Cardiac muscle cell (in vitro differentiated cells and primary cell): ENCODE data around the gene OR10AG1. TPM values are rescaled to one million over a fixed set of nuclear protein-coding genes. Genes with fewer than 3 reads are reported as not detected.

Experiments used
- DNase-seq, 2 donors: peaks; one replicate each; pipeline versions ENCODE4 v3.0.0 to v3.0.0-alpha.2; 2010 to 2017; ENCODE audit warnings: low read depth in 1 of 2, low spot score in 1 of 2
- H3K27ac ChIP-seq: fragments of 200-600 bp; sonication (generic); 2 replicates; pipeline ENCODE4 v1.5.1; 2016
- H3K27me3 ChIP-seq: fragments of 200-600 bp; sonication (generic); 2 replicates; pipeline ENCODE4 v1.6.0; 2016; ENCODE audit warnings: control low read depth
- H3K36me3 ChIP-seq: fragments of 200-600 bp; sonication (generic); 2 replicates; pipeline ENCODE4 v1.5.1; 2016; ENCODE audit warnings: control low read depth
- H3K4me1 ChIP-seq: fragments of 200-600 bp; sonication (generic); 2 replicates; pipeline ENCODE4 v1.8.1; 2017; ENCODE audit warnings: low read depth, mild to moderate bottlenecking, mixed run types
- H3K4me3 ChIP-seq: fragments of 200-600 bp; sonication (generic); 2 replicates; pipeline ENCODE4 v1.5.1; 2016; ENCODE audit warnings: mild to moderate bottlenecking
- H3K9me3 ChIP-seq: fragments of 200-600 bp; sonication (generic); 2 replicates; pipeline ENCODE4 v1.5.1; 2017; ENCODE audit warnings: low read depth, mild to moderate bottlenecking, control low read depth
- CTCF ChIP-seq: IDR thresholded peaks from 2 replicates; pipeline ENCODE4 v1.5.1; 2012; ENCODE audit warnings: low read depth, mild to moderate bottlenecking, low read length
- polyA plus RNA-seq: library from polyadenylated mRNA; unstranded; fragments of >200 nt; fragmentation: Nextera tagmentation; extraction: Ambion mirVana; gene quantifications from 2 replicates; pipeline ENCODE4 v1.2.1, GENCODE V29; 2016
- total RNA-seq: library from RNA; depleted of rRNA; stranded (reverse); fragments of >200 nt; gene quantifications from 2 replicates; pipeline ENCODE4 v1.2.3, GENCODE V29; 2016

Gene OR10AG1
- total and polyA plus RNA-seq, 2 experiments from 2014 or later: not detected

- no peaks in the 10 kb centered on the region for H3K4me1 ChIP-seq
- no peak overlapping the region for H3K4me3 ChIP-seq
- H3K27me3 ChIP-seq: no peaks in the 10 kb centered on the region
- no peaks in the 10 kb centered on the region for H3K9me3 ChIP-seq
- no peak for DNase-seq
- no peak overlapping the region for H3K27ac ChIP-seq
- H3K36me3 ChIP-seq: no peaks in the 10 kb centered on the region
- TF ChIP-seq CTCF: no peak
Measured at GRCh38 chr11:55966391-55966790, 3.4 kb downstream of the OR10AG1 start.

- no peak for DNase-seq
- Histone ChIP-seq H3K36me3 (no peaks in the 10 kb centered on the region), H3K9me3 (no peaks in the 10 kb centered on the region), H3K27me3 (no peaks in the 10 kb centered on the region), H3K4me3 (no peak overlapping the region), H3K4me1 (no peaks in the 10 kb centered on the region), H3K27ac (no peak overlapping the region)
- TF ChIP-seq CTCF: no peak
Measured at GRCh38 chr11:55956521-55956920, 13.2 kb downstream of the OR10AG1 start.

- Histone ChIP-seq H3K4me3 (no peak overlapping the region), H3K27ac (no peak overlapping the region), H3K4me1 (no peaks in the 10 kb centered on the region), H3K27me3 (no peaks in the 10 kb centered on the region), H3K36me3 (no peaks in the 10 kb centered on the region), H3K9me3 (no peaks in the 10 kb centered on the region)
- DNase-seq: no peak
- TF ChIP-seq CTCF: no peak
Measured at GRCh38 chr11:55949330-55949729, 20.4 kb downstream of the OR10AG1 start.

- peak; percentile 27 to 64 for DNase-seq
- H3K27me3 ChIP-seq: no peaks in the 10 kb centered on the region
- no peak overlapping the region for H3K4me3 ChIP-seq
- no peak overlapping the region for H3K27ac ChIP-seq
- H3K4me1 ChIP-seq: no peaks in the 10 kb centered on the region
- TF ChIP-seq CTCF: peak; percentile 31
- H3K36me3 ChIP-seq: no peaks in the 10 kb centered on the region
- no peaks in the 10 kb centered on the region for H3K9me3 ChIP-seq
Measured at GRCh38 chr11:55942785-55943392, 26.9 kb downstream of the OR10AG1 start.

GRCh38 chr11:55936300-55936699 lies 33.4 kb downstream of the OR10AG1 start, which contains the start of gene OR5I1:
OR5I1 (minus strand) TSS chr11:55936400; CDS start chr11:55936400, 0 bp downstream.
- no peak within 1 kb of the TSS for H3K27ac ChIP-seq
- no peaks in the 10 kb centered on the region for H3K36me3 ChIP-seq
- DNase-seq: no peak
- no peaks in the 10 kb centered on the region for H3K4me1 ChIP-seq
- no peak within 1 kb of the TSS for H3K4me3 ChIP-seq
- TF ChIP-seq CTCF: no peak
- no peaks in the 10 kb centered on the region for H3K27me3 ChIP-seq
- H3K9me3 ChIP-seq: no peaks in the 10 kb centered on the region
